Cardiac muscle cell (in vitro differentiated cells and primary cell): ENCODE results near the gene PDIA5. TPM values are rescaled to one million over a fixed set of nuclear protein-coding genes. Genes with fewer than 3 reads are reported as not detected.
A peak's percentile ranks its signal among the peaks of the same experiment; 100 is the strongest.

Experiments used
- DNase-seq, 2 donors: peaks; one replicate each; pipeline versions ENCODE4 v3.0.0 to v3.0.0-alpha.2; 2010 to 2017; ENCODE audit warnings: low read depth in 1 of 2, low spot score in 1 of 2
- H3K27ac ChIP-seq: fragments of 200-600 bp; sonication (generic); 2 replicates; pipeline ENCODE4 v1.5.1; 2016
- H3K27me3 ChIP-seq: fragments of 200-600 bp; sonication (generic); 2 replicates; pipeline ENCODE4 v1.6.0; 2016; ENCODE audit warnings: control low read depth
- H3K36me3 ChIP-seq: fragments of 200-600 bp; sonication (generic); 2 replicates; pipeline ENCODE4 v1.5.1; 2016; ENCODE audit warnings: control low read depth
- H3K4me1 ChIP-seq: fragments of 200-600 bp; sonication (generic); 2 replicates; pipeline ENCODE4 v1.8.1; 2017; ENCODE audit warnings: low read depth, mild to moderate bottlenecking, mixed run types
- H3K4me3 ChIP-seq: fragments of 200-600 bp; sonication (generic); 2 replicates; pipeline ENCODE4 v1.5.1; 2016; ENCODE audit warnings: mild to moderate bottlenecking
- H3K9me3 ChIP-seq: fragments of 200-600 bp; sonication (generic); 2 replicates; pipeline ENCODE4 v1.5.1; 2017; ENCODE audit warnings: low read depth, mild to moderate bottlenecking, control low read depth
- polyA plus RNA-seq: library from polyadenylated mRNA; unstranded; fragments of >200 nt; fragmentation: Nextera tagmentation; extraction: Ambion mirVana; gene quantifications from 2 replicates; pipeline ENCODE4 v1.2.1, GENCODE V29; 2016
- total RNA-seq: library from RNA; depleted of rRNA; stranded (reverse); fragments of >200 nt; gene quantifications from 2 replicates; pipeline ENCODE4 v1.2.3, GENCODE V29; 2016
- TF ChIP-seq, protein P1 (sequence below): IDR thresholded peaks from 2 replicates; pipeline ENCODE4 v1.5.1; 2012; ENCODE audit warnings: low read depth, mild to moderate bottlenecking, low read length

The PDIA5 gene
- total and polyA plus RNA-seq, 2 experiments from 2014 or later, result 14.5 to 19.5 TPM

DNA sequence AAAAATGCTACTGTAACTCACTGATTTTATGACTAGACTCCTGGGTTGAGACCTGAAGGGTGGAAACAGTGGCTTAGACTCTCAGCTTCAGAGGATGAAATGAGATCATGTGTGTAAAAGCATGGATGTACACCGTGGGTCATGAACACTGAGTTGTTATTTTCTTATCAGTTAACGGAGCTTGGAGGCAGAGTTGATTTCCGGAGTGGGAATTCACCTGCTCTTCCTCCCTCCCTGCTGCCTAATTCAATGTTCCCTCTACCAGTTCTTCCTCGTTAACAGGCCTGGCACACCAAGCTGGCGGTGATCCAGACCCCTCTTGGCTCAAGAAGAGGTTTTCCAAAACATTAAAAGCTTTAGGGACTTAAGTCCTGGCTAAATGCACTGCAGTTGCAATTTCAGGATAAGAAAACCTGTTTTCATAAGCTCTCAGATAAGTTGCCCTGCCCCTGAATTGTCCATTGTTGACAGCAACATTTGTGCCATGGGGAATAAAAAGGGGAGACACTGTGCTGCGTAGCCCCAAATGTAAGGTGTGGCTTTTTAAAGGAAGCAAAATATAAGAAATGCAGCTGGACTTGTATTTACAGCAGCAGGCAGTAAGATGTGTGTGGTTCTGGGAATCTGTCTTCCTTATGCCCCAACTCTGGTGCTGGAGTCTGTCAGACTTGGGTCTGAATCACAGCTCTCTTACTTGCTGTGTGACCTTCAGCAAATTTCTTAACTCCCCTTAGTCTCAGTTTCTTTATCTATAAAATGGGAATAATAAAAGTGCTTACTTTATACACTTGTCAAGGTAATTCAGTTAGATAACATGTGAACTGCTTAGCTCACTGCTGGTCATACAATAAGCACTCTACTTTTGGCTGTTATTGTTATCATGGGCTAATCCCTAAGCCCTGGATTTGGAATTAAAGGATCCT, 9.9 kb downstream of the PDIA5 start:
- TF ChIP-seq, protein P1, sequence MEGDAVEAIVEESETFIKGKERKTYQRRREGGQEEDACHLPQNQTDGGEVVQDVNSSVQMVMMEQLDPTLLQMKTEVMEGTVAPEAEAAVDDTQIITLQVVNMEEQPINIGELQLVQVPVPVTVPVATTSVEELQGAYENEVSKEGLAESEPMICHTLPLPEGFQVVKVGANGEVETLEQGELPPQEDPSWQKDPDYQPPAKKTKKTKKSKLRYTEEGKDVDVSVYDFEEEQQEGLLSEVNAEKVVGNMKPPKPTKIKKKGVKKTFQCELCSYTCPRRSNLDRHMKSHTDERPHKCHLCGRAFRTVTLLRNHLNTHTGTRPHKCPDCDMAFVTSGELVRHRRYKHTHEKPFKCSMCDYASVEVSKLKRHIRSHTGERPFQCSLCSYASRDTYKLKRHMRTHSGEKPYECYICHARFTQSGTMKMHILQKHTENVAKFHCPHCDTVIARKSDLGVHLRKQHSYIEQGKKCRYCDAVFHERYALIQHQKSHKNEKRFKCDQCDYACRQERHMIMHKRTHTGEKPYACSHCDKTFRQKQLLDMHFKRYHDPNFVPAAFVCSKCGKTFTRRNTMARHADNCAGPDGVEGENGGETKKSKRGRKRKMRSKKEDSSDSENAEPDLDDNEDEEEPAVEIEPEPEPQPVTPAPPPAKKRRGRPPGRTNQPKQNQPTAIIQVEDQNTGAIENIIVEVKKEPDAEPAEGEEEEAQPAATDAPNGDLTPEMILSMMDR, result no peak
- H3K4me3 ChIP-seq, result no peak overlapping the region
- peaks cover 13% of the 10 kb centered on the region for H3K4me1 ChIP-seq
- no peaks in the 10 kb centered on the region for H3K27me3 ChIP-seq
- no peaks in the 10 kb centered on the region for H3K36me3 ChIP-seq
- peak overlapping the region; percentile 2 for H3K27ac ChIP-seq
- H3K9me3 ChIP-seq, result no peaks in the 10 kb centered on the region
- no peak for DNase-seq

DNA sequence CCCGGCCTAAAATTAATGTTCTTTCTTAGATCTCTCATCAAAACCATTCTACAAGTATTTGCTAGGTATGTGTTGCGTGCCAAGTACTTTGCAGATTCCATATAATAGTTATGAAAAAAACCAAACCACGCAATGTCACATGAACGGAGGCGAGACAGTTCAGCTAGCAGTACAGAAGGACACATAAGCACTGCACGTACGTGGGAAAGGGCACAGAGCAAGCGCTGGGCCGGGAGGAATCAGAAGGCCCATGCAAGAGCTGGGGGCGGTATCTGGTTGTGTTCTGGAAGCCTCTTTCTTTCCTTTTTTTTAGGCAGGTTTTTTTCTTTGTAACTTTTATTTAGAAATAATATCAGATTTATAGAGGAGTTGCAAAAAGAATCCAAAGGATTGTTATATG, 11.3 kb downstream of the PDIA5 start:
- no peak overlapping the region for H3K4me3 ChIP-seq
- no peak overlapping the region for H3K27ac ChIP-seq
- no peaks in the 10 kb centered on the region for H3K36me3 ChIP-seq
- no peaks in the 10 kb centered on the region for H3K27me3 ChIP-seq
- TF ChIP-seq, protein P1, result no peak
- no peak for DNase-seq
- H3K9me3 ChIP-seq, result no peaks in the 10 kb centered on the region
- peaks cover 19% of the 10 kb centered on the region for H3K4me1 ChIP-seq

DNA sequence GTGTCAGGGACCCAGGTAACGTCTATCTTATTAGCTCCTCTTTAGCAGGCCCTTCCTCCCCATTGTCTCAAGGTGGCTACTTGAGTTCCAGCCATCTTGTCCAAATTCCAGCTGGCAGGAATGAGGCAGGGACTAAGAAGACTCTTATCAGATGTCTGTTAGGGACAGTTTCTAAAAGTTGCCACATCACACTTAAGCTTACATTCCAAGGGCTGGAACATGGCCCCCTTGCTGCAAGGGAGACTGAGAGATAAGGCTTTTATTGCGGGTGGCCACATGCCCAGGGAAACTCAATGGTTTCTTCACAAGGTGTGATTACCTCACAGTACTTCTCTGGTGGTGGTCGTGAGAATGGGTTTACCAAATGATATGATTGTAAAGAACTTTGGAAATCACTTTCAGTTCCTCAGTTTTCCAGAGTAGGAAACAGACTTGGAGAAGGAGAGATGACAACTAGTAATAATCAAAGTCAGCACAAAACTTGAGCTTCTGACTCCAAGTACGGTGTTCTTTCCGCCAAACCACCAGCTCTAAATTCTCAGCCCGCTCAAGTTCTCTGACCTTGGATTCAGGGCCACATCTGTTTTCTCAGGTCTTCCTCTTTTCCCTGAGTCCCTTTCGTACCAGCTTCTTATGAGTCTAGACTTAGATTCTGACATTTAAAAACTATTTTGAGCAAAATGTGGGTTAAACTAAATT, 14.2 kb downstream of the PDIA5 start:
- Histone ChIP-seq H3K4me3 (no peak overlapping the region), H3K36me3 (no peaks in the 10 kb centered on the region), H3K4me1 (peaks cover 48% of the 10 kb centered on the region), H3K27me3 (no peaks in the 10 kb centered on the region), H3K27ac (no peak overlapping the region), H3K9me3 (no peaks in the 10 kb centered on the region)
- TF ChIP-seq, protein P1, result no peak
- no peak for DNase-seq

DNA sequence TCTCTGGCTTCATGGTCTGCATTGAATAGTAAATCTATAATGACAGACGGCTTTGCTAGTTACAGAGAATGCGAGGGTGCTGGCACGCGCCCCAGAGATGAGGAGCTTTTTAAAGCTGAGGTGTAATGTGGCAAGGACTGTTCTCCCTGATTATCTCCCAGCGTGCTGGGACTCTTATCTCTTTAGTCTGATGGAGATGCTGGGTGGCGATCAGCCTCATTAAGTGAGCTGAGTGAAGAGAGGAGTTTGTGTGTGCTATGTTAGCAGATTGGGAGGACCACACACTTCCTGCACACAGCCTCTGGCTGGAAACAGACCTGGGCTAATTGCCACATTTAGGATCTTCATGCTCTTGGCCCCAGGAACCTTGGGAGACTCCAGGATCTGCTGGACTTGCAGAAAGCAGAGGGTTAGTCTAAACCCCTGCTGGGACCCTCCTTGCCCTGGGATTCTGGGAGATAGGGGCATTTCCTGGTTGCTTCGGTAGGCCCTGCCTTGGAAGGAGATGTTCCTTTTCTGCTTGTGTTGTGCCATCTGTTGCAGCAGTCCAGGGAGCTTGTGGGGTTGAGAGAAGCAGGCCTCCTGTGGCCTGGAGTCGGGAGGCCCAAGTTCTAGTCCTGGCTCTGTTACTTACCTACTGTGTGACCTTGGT, 15.0 kb downstream of the PDIA5 start:
- H3K9me3 ChIP-seq, result no peaks in the 10 kb centered on the region
- H3K27me3 ChIP-seq, result no peaks in the 10 kb centered on the region
- H3K36me3 ChIP-seq, result no peaks in the 10 kb centered on the region
- H3K4me1 ChIP-seq, result peaks cover 51% of the 10 kb centered on the region
- DNase-seq, result peak in 1 of 2 donors; percentile 59
- no peak overlapping the region for H3K27ac ChIP-seq
- TF ChIP-seq, protein P1, result no peak
- H3K4me3 ChIP-seq, result no peak overlapping the region

DNA sequence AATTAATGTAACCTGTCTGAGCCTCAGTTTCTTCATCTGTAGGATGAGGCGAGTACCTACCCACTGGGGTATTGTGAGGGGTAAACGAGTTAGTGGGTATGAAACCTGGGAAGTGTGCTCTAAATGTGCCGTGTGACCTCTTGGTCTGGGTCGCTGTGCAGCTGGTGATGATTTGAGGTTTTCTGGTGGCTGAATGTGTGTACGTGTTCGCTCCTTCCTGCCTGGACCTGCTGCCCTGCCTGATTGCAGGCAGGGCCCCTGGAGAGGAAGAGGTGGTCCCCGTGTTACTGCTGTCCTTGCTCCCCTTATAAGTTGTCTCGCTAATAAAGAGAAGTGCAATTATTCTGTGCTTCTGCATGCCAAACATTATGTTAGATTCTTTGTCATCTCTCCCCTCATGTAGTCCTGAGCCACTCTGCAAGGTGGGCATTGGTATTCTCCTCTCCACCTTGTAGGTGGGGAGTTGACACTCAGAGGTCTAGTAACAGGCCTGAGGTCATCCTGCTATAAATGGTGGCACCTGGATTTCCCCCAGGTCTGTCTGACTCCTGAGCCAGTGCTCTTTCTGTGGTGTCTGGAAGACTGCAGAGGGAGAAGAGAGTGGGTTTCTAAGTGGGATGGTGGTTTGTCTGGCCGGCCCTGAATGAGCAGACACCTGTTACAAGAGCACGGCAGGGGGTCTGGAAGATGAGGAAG, 15.7 kb downstream of the PDIA5 start:
- no peak overlapping the region for H3K27ac ChIP-seq
- peaks cover 54% of the 10 kb centered on the region for H3K4me1 ChIP-seq
- TF ChIP-seq, protein P1, result no peak
- no peak overlapping the region for H3K4me3 ChIP-seq
- H3K27me3 ChIP-seq, result no peaks in the 10 kb centered on the region
- no peaks in the 10 kb centered on the region for H3K36me3 ChIP-seq
- H3K9me3 ChIP-seq, result no peaks in the 10 kb centered on the region
- no peak for DNase-seq
